Stimulated activated CD4-positive, alpha-beta T cell treated with anti-CD3 and anti-CD28 coated beads, Interleukin-12 subunit alpha, Interleukin-12 subunit beta, amount 100 ng/mL, for 4 hours (primary cell): ENCODE results near the gene DDX11.
"Not testable (repeated sequence)": the region's sequence is repeated elsewhere in the genome, so short reads cannot be mapped to it uniquely, and the experiment has no call there.

Experiments used
- DNase-seq: peaks from one replicate; pipeline ENCODE4 v3.0.0-alpha.2; 2020

Gene DDX11

DNA sequence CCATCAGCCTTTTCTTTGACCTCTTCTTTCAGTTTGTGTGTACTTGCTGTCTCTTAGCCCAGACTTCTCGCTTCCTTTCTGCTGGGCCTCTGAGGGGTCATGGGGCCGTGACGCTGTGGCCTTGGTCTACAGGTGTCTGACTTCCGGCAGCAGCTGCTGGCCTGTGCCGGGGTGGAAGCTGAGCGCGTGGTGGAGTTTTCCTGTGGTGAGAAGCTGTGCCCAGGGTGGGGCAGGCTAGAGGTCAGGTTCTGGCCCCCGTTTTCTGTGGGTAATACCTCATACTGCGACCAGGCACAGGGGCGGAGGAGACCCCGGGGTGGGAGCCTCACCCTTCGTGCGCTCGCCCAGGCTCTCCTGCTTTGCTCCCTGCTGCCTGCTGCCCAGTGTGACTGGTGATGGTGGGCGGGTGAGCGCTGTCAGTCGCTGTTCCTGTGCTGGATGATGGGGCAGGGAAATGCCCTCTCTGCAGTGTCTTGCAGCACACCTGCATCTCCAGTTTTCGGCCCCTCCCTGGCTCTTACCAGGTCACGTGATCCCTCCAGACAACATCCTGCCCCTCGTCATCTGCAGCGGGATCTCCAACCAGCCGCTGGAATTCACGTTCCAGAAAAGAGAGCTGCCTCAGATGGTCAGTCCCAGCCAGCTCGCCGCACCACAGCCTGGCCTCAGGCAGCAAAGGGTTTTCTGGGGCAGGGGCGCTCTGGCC, 27.0 kb downstream of the DDX11 start:
- DNase-seq = not testable (repeated sequence)

DNA sequence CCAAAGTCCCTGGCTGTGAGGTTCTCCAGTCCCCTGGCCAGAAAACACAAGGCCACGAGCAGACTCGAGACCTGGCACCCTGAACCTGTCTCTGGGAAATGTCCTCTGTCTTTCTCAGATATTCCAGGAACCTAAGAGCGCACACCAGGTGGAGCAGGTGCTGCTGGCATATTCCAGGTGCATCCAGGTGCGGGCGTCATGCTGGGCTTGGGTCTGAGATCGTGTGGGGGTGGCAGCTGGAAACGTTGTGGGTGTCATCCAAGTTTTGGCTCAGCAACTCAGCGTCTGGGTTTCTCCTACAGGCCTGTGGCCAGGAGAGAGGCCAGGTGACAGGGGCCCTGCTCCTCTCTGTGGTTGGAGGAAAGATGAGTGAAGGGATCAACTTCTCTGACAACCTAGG, 28.5 kb downstream of the DDX11 start:
- not testable (repeated sequence) for DNase-seq

DNA sequence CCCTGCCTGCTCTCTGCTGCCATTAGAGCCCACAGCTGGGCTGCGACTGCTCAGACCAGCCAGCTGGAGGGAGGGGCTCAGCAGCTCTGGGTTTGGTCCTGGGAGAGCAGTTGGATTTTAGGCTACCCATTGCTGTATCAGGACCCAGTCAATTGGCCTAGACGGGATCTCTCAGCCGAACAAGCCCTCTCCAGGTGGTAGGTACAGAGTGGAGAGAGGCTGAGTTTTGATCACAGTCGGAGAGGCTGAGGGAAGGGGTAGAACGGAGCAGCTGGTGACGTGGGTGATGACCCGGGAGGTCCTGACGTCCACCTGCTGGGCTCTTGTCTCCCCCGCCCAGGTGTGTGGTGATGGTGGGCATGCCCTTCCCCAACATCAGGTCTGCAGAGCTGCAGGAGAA, 28.9 kb downstream of the DDX11 start:
- not testable (repeated sequence) for DNase-seq

DNA sequence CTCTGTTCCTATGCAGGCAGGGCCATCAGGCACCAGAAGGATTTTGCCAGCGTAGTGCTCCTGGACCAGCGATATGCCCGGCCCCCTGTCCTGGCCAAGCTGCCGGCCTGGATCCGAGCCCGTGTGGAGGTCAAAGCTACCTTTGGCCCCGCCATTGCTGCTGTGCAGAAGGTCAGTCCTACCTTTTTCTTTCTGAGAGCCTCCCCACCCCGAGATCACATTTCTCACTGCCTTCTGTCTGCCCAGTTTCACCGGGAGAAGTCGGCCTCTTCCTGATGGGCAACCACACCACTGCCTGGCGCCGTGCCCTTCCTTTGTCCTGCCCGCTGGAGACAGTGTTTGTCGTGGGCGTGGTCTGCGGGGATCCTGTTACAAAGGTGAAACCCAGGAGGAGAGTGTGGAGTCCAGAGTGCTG, 29.9 kb downstream of the DDX11 start:
- DNase-seq = not testable (repeated sequence)

DNA sequence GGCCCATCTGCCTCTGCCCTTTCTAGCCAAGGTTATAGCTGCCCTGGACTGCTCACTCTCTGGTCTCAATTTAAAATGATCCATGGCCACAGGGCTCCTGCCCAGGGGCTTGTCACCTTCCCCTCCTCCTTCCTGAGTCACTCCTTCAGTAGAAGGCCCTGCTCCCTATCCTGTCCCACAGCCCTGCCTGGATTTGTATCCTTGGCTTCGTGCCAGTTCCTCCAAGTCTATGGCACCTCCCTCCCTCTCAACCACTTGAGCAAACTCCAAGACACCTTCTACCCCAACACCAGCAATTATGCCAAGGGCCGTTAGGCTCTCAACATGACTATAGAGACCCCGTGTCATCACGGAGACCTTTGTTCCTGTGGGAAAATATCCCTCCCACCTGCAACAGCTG, 30.6 kb downstream of the DDX11 start:
- DNase-seq = not testable (repeated sequence)

DNA sequence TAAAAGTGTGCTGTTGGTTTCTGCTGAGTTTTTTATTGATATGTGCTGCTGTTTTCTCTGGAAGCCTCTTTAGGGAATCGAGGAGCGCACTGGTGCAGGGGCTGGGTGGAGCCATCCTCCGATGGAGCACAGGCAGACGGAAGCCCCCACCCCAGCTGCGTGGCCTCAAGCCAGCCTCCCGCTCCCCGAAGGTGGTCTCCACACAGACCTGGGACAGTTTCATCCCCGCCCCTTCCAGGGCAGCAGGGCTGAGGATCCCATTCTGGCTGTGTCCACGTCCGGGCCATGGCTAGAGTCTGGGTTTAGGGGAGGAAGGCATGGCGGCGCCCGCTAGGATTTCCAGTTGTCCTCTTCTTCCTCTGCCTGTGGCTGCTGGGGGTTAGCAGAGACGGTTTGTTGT, 31.1 kb downstream of the DDX11 start:
- DNase-seq = not testable (repeated sequence)

DNA sequence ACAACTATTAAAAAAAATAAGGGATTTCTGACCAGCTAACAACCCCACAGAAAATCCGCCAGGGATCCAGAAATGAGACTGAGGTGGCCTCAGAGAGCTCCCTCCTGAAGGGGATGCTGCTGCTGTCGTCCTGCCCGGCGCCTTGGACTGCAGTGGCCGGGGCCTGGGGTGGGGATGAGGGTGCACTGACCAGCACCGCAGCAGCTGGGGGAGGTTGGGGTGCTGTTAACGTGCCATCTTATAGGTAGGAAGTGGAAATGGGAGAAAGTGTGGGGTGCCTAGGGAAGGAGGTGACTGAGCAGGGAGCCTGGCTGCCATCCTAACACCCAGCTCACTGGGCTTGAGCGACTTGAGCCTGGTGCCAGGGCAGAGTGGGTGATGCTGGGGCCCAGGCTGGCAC, 32.0 kb downstream of the DDX11 start:
- no peak for DNase-seq

DNA sequence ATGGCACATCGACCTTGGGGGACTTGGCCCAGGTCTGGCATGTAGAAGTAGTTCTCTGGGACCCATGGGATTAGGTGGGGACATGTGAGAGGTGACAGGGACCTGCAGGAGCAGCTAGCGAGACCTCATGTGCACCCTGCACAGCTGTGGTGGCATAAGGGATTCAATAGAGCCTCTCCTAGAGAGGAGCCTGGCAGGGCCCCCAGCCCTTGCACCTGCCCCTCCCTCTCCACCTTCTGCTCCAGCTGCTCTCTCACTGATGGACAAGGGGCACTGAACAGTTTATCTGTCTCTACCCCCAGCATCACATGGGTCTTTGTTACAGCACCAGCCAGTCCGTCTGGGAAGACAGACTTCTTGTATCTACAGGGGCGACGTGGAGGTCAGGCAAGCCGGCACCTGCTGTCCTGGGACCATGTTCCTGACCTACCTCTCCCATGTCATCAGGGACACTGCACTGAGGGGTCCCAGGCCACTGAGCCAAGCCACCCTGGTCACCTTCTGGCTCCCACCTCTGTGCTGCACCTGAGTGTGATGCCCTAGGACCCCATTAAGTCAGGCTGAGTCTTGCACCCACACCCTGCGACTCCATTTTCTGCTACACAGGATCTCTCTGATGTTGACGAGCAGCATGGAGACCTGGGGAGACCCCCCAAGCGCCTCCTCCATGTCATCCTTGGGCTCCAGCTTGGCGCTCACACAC, 32.6 kb downstream of the DDX11 start:
- DNase-seq = no peak

DNA sequence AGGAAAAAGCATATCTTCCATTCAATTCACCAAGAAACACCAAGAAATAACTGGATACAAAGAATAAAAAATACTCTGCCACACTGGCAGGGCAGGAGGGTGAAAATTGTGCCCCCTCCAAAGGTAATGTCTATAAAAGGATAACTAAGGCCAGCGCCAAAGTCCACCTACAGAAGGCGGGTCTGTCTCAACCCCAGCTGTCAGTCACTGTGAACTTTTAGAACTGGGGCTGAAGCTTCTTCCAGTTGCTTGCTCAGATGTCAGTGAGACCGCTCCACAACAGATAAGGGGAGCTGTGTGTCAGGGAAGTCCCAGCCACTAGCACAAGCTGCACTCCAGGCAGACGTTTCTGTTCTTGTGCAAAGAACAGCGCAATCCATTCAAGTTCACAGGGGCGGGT, 36.1 kb downstream of the DDX11 start:
- DNase-seq = not testable (repeated sequence)

DNA sequence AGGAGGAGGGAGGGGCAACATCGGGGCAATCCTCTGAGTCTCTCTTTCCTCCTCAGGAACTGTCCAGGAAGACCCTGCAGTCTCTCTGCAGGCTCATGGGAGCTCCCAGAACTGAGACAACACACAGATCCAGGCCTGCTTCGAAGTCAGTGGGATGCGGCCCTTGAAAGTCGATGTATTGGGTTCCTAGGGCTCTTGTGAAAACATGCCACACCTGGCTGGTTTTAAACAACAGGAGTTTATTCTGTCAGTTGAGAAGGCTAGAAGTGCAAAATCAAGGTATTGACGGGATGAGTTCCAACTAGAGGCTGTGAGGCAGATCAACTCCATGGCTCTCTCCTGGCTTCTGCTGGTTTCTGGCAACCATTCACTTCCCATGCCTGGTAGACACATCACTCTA, 36.6 kb downstream of the DDX11 start:
- not testable (repeated sequence) for DNase-seq

DNA sequence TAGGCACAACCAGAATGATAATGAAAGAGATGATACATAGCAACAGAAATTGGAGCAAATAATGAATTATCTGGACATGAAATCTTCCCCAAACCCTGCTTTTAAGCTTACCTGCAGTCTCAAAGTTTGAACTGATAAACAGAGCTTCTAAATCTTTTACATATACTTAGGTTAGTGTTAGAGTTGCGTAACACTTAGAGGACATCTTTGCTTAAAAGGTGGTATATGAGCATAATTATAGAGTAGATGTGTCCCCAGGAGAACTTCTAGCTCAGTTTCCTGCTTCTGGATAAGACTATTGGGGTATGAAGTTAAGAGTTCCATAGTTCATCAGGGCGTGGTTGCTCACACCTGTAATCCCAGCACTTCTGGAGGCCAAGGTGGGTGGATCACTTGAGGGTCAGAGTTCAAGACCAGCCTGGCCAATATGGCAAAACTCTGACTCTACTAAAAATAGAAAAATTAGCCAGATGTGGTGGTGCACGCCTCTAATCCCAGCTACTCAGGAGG, 41.5 kb downstream of the DDX11 start:
- not testable (repeated sequence) for DNase-seq

DNA sequence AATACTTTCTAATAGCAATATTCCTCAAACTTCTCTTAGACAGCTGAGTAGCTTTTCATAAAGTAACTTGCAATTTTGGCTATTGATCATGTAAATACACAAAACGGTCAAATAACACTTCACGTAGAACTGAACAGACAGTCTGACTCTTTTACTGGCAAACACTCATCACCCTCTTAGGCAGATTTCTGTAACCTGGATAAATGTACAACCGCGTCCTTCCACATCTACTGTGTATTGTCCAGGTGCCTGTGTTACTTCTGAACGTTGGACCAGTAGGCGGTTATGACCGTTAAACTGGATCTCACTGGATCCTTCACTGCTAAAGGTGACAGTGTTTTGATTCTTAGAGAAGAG, 43.2 kb downstream of the DDX11 start:
- not testable (repeated sequence) for DNase-seq

DNA sequence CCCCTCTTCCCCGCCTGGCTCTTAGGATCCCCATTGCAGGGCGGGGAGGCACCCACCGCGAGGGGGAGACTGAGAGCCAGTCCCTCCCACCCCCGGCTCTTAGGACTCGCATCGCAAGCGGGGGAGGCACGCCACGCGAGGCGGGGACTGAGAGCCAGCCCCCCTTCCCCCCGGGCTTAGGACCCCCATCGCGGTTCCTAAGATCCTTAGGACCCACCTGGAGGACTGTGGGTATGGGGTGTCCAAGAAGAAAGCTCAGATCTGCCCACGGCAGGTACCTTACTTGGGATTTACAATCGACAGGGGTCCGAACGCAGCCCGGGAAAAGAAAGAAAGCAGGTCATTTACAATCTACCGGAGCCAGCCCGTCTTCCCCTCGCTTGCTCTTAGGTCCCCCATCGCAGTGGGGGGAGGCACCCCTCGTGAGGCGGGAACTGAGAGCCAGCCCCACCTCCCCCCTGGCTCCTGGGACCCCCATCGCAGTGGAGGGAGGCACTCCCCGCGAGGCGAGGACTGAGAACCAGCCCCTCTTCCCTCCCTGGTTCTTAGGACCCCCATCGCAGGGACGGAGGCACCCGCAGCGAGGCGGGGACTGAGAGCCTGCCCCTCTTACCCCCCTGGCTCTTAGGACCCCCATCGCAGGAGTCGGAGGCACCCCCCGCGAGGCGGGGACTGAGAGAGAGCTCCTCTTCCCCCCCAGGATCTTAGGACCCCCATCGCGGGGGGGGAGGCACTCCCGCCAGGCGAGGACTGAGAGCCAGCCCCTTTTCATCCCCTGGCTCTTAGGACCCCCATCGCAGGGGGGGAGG, 43.7 kb downstream of the DDX11 start:
- peak; percentile 61 for DNase-seq

DNA sequence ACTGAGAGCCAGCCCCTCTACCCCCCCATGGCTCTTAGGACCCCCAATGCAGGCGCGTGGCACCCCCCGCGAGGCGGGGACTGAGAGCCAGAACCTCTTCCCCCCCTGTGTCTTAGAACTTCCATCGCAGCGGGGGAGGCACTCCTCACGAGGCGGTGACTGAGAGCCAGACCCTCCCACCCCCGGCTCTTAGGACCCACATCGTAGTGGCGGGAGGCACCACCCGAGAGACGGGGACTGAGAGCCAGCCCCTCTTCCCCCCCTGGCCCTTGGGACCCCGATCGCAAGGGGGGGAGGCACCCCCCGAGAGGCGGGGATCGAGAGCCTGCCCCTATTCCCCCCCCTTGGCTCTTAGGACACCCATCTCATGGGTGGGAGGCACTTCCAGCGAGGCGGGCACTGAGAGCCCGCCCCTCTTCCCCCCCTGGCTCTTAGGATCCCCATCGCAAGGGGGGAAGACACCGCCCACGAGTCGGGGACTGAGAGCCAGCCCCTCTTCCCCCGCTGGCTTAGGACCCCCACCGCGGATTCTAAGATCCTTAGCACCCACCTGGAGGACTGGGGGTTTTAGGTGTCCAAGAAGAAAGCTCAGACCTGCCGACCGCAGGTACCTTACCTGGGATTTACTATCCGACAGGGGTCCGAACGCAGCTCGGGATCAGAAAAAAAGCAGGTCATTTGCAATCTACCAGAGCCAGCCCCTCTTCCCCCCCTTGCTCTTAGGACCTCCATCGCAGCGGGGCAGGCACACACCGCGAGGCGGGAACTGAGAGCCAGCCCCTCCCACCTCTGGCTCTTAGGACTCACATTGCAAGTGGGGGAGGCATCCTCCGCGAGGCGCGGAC, 44.9 kb downstream of the DDX11 start:
- DNase-seq = peak; percentile 27

DNA sequence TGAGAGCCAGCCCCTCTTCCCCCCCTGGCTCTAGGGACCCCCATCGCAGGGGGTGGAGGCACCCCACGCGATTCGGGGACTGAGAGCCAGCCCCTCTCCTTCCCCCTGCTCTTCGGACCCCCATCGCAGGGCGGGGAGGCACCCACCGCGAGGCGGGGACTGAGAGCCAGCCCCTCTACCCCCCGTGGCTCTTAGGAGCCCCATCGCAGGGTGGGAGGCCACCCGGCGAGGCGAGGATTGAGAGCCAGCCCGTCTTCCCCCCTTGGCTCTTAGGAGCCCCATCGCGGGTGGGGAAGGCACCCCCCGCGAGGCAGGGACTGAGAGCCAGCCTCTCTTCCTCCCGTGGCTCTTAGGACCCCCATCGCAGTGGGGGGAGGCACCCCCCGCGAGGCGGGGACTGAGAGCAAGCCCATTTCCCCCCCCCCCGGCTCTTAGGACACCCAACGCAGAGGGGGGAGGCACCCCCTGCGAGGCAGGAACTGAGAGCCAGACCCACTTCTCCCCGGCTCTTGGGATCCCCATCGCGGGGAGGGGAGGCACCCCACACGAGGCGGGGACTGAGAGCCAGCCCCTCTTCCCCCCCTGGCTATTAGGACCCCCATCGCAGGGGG, 45.6 kb downstream of the DDX11 start:
- no peak for DNase-seq

DNA sequence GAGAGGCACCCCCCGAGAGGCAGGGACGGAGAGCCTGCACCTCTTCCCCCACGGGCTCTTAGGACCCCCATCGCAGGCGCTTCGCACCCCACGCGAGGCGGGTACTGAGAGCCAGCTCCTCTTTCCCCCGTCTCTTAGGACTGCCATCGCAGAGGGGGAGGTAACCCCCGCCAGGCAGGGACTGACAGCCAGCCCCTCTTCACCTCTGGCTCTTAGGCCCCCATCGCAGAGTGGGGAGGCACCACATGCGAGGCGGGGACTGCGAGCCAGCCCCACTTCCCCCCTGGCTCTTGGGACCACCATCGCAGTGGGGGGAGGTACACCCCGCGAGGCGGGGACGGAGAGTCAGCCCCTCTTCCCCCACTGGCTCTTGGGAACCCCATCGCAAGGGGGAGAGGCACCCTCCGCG, 46.1 kb downstream of the DDX11 start:
- DNase-seq = no peak

DNA sequence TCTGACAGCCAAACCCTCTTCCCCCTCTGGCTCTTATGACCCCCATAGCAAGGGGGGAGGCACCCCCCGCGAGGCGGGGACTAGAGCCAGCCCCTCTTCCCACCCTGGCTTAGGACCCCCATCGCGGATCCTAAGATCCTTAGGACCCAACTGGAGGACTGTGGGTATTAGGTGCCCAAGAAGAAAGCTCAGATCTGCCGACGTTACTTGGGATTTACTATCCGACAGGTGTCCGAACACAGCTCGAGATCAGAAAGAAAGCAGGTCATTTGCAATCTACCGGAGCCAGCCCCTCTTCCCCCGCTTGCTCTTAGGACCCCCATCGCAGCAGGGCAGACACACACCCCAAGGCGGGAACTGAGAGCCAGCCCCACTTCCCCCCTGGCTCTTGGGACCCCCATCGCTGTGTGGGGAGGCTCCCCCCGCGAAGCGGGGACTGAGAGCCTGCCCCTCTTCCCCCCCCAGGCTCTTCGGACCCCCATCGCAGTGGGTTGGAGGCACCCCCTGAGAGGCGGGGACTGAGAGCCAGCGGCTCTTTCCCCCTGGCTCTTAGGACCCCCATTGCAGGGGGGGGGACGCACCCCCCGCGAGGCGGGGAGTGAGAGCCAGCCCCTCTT, 46.8 kb downstream of the DDX11 start:
- no peak for DNase-seq

DNA sequence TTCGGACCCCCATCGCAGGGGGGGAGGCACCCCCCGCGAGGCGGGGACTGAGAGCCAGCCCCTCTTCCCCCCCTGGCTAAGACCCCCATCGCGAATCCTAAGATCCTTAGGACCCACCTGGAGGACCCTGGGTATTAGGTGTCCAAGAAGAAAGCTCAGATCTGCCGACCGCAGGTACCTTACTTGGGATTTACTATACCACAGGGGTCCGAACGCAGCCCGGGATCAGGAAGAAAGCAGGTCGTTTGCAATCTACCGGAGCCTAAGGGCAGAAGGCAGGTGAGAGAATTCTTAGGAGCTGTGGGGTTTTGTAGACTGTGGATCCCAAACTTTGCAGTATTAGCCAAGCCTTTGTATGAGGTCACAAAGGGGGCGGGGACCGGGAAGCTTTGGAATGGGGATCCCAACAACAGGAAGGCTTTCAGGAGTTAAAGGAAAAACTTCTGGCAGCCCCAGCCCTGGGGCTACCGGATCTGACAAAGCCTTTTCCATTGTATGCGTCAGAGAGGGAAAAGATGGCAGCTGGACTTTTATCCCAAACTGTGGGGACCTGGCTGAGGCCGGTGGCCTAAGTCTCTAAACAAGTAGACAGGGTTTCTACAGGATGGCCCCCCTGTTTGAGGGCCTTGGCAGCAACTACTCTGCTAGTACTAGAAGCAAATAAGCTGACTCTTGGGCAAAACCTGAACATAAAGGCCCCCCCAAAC, 47.5 kb downstream of the DDX11 start:
- DNase-seq = not testable (repeated sequence)

DNA sequence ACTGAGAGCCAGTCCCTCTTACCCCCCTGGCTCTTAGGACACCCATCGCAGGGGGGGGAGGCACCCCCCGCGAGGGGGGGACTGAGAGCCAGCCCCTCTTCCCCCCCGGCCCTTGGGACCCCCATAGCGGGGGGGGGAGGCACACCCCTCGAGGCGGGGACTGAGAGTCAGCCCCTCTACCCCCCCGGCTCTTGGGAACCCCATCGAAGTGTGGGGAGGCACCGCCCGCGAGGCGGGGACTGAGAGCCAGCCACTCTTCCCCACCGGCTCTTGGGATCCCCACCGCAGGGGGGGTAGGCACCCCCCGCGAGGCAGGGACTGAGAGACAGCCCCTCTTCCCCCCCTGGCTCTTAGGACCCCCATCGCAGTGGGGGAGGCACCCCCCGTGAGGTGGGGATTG, 48.8 kb downstream of the DDX11 start:
- DNase-seq = no peak

DNA sequence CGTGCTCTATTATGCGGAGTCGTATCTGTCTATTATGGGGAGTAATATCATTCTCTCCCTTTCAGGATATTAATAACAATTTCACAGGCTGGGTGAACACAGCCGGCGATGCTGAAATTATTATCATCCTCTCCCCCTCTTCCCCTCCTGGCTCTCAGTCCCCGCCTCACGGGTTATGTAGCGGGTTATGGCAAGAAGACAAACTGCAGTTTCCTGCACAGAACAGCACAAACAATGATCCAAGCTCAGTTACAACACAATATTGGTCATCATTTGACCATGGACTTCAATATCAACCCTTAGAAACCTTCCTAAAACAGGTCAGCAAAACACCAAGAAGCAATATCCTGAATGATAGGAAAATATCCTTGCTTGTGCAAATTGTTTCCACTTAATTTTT, 50.5 kb downstream of the DDX11 start:
- not testable (repeated sequence) for DNase-seq

DNA sequence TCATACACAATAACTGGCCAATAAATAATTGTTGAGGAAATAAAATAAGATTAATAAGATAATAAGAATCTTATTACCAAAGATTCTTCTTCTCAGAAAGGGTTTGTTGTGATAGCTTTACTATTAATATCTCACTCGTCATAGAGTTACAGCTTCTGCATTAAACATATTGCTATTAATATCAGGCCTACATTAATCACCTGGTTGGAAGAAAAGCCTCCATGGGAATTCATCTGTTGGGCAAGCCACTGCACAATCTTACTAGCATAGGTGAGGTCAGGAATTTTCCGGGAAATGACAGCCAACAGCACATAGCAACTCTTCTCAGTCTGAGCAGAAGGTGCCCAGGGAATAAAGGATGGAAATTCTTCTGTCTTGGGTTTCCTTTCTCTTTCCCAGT, 51.5 kb downstream of the DDX11 start:
- not testable (repeated sequence) for DNase-seq
